Measurements from ENCODE around the gene ATXN1. TPM values are rescaled to one million over a fixed set of nuclear protein-coding genes. Genes with fewer than 3 reads are reported as not detected.
A peak's percentile ranks its signal among the peaks of the same experiment; 100 is the strongest.

ATXN1 gene
- total RNA-seq, 3 donors from 2014 or later = 30.4 to 87.3 (median 50.1) TPM

DNA sequence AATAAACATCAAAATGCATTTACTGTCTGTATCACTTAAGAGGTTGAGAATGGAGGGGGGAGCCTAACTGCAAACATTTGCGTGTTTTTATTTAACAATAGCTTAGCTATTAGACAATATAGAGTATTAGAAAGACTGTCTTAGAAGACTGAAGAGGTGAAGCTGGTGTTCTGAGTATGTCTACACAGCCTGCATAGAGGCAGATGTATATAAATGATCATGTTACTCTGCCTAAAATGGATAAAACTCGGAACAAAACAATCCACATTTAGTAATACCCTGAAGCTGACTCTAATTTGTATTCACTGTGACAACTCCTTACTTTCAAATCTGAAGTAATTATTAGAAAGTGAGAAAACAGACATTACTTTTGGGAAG, 340.9 kb downstream of the ATXN1 start:
- ATAC-seq = no peak
- Histone ChIP-seq H3K36me3 (ENCODE audit: low read depth) (no peaks in the 10 kb centered on the region), H3K4me3 (no peak overlapping the region), H3K4me1 (ENCODE audit: low read depth) (peaks cover 30% of the 10 kb centered on the region), H3K9me3 (no peaks in the 10 kb centered on the region)
- TF ChIP-seq, protein P1, sequence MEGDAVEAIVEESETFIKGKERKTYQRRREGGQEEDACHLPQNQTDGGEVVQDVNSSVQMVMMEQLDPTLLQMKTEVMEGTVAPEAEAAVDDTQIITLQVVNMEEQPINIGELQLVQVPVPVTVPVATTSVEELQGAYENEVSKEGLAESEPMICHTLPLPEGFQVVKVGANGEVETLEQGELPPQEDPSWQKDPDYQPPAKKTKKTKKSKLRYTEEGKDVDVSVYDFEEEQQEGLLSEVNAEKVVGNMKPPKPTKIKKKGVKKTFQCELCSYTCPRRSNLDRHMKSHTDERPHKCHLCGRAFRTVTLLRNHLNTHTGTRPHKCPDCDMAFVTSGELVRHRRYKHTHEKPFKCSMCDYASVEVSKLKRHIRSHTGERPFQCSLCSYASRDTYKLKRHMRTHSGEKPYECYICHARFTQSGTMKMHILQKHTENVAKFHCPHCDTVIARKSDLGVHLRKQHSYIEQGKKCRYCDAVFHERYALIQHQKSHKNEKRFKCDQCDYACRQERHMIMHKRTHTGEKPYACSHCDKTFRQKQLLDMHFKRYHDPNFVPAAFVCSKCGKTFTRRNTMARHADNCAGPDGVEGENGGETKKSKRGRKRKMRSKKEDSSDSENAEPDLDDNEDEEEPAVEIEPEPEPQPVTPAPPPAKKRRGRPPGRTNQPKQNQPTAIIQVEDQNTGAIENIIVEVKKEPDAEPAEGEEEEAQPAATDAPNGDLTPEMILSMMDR (IDR thresholded peaks at IDR 0.05) = no peak
- intact Hi-C loops (cut with DNase I, micrococcal nuclease) = no loop called here
- no peak for DNase-seq

DNA sequence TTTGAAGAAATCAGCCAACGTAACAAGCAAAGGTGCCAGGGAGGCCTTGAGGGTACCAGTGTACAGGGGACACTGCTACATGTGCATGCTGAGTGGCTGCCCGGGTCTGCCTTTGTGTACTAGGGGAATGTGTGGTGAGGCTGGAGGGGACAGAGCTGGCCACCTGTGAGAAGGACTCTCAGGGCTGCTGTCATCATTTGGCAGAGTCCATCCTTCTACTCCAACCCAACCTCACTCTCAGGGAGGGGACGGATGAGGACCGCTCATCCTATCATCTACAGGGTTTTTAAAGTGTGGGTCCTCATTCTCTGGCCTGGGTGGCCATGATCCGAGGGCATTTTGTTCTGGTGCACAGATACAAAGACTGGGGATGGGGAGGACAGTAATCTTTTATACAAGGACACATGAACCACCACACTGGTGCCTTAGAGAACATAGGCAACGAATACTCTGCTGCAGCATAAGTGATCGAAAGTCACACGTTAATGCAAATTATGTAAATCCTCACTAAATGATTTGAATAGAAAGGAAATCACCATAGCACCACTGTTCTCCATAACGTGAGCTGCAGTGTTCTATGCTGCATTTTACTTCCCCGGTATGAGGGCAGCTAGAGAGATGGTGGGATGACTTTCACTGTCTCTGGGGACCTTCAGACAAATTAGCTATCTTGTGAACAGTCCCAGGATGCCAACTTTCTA, 341.5 kb downstream of the ATXN1 start:
- H3K4me3 ChIP-seq = no peak overlapping the region
- intact Hi-C loops (cut with DNase I, micrococcal nuclease) = no loop called here
- ATAC-seq (peak; percentile 30), DNase-seq (no peak)
- no peaks in the 10 kb centered on the region for H3K36me3 ChIP-seq (ENCODE audit: low read depth)
- peaks cover 30% of the 10 kb centered on the region for H3K4me1 ChIP-seq (ENCODE audit: low read depth)
- TF ChIP-seq, protein P1 (IDR thresholded peaks at IDR 0.05) = no peak
- H3K9me3 ChIP-seq = no peaks in the 10 kb centered on the region

DNA sequence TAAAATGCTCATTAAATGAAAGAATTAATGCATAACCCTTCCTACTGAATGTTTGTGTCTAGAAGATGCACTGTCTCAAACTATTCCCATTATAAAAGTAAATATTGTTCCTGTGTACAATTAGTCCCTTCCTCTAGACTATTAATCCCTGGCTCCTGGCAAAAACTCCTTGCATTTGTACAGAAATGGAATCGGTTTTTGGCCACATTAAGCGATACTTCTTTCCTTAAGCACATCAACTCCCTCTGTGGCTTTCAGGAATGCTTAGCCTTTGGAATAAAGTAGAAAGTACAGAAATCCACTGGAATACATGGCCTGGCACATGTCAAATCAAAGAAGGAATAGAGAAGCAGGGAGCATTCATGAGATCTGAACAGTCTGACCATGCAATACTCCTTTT, 343.1 kb downstream of the ATXN1 start:
- Histone ChIP-seq H3K36me3 (ENCODE audit: low read depth) (no peaks in the 10 kb centered on the region), H3K4me1 (ENCODE audit: low read depth) (peaks cover 34% of the 10 kb centered on the region), H3K9me3 (no peaks in the 10 kb centered on the region), H3K4me3 (no peak overlapping the region)
- ATAC-seq = no peak
- intact Hi-C loops (cut with DNase I, micrococcal nuclease) = no loop called here
- TF ChIP-seq, protein P1 (IDR thresholded peaks at IDR 0.05) = no peak
- no peak for DNase-seq

DNA sequence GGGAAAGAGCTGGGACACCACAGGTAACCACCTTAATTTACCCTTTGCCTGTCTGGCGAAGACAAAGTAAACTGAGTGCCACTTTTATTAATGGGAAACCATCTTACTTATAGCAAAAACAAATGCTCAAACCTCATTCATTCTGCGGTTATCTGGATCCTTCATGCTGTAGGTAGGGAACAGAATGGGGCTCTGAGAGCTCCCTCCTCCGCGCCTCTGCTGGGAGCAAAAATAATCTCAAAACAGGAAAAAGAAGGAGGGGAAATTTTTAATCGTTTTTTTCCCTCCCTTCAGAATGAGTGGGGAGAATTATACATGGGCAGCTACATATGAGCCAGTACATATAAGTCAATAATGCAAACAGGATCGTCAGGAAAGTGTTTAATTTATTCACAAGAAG, 345.6 kb downstream of the ATXN1 start:
- no peak overlapping the region for H3K4me3 ChIP-seq
- peaks cover 9% of the 10 kb centered on the region for H3K4me1 ChIP-seq (ENCODE audit: low read depth)
- H3K36me3 ChIP-seq (ENCODE audit: low read depth) = no peaks in the 10 kb centered on the region
- DNase-seq = no peak
- intact Hi-C loops (cut with DNase I, micrococcal nuclease) = no loop called here
- TF ChIP-seq, protein P1 (IDR thresholded peaks at IDR 0.05) = no peak
- ATAC-seq = no peak
- no peaks in the 10 kb centered on the region for H3K9me3 ChIP-seq

DNA sequence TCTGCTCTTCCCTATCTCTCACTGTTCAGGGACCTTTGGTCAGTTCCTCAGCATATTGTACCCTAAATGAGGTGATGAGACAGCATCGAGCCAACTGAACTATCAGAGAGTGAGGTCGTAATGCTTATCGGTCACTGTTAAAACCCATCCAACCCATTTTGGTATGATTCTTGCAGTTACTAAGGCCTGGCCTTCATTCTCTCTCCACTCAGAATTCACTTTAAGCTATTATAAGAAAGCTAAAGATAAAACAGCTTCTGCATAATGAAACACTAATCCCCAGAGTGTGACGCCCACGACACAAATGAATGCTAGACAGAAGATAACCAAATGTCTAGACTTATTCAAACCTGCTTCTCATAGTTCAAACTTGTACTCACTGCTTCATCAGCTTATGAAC, 347.1 kb downstream of the ATXN1 start:
- DNase-seq (no peak), ATAC-seq (no peak)
- no peaks in the 10 kb centered on the region for H3K36me3 ChIP-seq (ENCODE audit: low read depth)
- no peaks in the 10 kb centered on the region for H3K9me3 ChIP-seq
- intact Hi-C loops (cut with DNase I, micrococcal nuclease) = no loop called here
- no peak overlapping the region for H3K4me3 ChIP-seq
- peaks cover 3% of the 10 kb centered on the region for H3K4me1 ChIP-seq (ENCODE audit: low read depth)
- TF ChIP-seq, protein P1 (IDR thresholded peaks at IDR 0.05) = no peak

DNA sequence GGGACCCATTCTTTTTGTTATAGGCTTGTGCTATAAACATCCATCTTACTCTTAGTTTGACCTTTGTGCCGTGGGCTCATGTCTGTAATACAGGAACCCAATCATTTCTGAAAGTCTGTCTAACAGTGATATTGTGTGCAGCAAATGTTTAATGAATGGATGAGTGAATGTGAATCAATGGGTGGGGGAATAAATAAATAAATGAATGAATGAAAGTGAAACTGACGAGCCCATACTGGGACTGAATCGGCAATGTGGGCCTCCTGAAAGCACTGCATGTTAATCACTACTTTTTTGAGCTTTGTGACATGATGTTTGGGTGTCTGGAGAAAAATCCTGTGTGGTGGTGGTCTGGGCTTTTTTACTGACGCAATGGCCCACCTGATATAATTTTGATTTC, 347.9 kb downstream of the ATXN1 start:
- Histone ChIP-seq H3K9me3 (no peaks in the 10 kb centered on the region), H3K4me1 (ENCODE audit: low read depth) (peaks cover 3% of the 10 kb centered on the region), H3K4me3 (no peak overlapping the region), H3K36me3 (ENCODE audit: low read depth) (no peaks in the 10 kb centered on the region)
- no peak for DNase-seq
- no peak for ATAC-seq
- TF ChIP-seq, protein P1 (IDR thresholded peaks at IDR 0.05) = no peak
- intact Hi-C loops (cut with DNase I, micrococcal nuclease) = no loop called here

Measured in mucosa of descending colon (tissue), 3 donors.